ENCODE results near the gene BCR.
"Not testable (repeated sequence)": the region's sequence is repeated elsewhere in the genome, so short reads cannot be mapped to it uniquely, and the experiment has no call there.

DNA sequence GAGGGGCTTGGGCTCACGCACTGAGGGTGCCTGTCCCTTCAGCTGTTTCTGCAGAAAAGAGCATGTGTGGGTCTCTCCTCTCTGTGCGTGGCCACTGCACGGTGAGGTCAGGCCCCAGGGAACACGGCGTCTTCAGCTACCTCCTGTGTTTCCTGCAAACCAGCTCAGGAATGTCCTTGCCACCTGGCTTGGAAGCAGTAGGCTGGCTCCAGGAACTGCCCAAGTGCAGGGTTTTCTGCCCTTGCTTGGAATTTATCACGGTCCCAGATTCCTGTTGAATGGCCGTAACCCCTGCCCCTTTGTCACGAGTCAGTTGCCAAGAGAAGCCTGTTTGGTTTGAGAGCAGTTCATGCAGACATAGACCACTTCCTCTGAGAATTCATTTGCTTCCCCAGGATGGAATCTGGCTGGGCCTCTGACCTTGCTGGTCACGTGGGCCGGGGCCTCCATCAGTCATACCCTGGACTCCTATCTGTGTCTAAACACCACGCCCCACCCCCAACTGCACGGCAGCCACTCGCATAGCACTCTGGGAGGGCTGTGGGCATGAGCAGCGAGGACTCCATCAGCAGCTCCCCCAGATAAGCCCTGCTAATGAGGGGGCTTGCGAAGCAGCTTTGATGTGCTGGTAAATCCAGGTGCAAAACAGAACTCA is 130.3 kb downstream of the BCR start:
- not testable (repeated sequence) for TF ChIP-seq POLR2A (IDR thresholded peaks at IDR 0.05; ENCODE audit: low read length); GATA1 (IDR thresholded peaks at IDR 0.05; ENCODE audit: low read depth, low read length)
